GM18519 (cell line): ENCODE measurements around the gene PDCD1.
"Not testable (repeated sequence)": the region's sequence is repeated elsewhere in the genome, so short reads cannot be mapped to it uniquely, and the experiment has no call there.

ENCODE experiments used
- ATAC-seq: cut with Tn5 transposase; IDR thresholded peaks from one replicate; pipeline ENCODE4 v1.9.1; 2021; ENCODE audit warnings: mild to moderate bottlenecking, moderate library complexity; ENCODE audit not compliant: unreplicated experiment, low FRiP score

PDCD1 gene

GRCh38 chr2:241816431-241817121, 42.1 kb downstream of the PDCD1 start:
- ATAC-seq = no peak

GRCh38 chr2:241815477-241816430, 42.9 kb downstream of the PDCD1 start:
- no peak for ATAC-seq

DNA sequence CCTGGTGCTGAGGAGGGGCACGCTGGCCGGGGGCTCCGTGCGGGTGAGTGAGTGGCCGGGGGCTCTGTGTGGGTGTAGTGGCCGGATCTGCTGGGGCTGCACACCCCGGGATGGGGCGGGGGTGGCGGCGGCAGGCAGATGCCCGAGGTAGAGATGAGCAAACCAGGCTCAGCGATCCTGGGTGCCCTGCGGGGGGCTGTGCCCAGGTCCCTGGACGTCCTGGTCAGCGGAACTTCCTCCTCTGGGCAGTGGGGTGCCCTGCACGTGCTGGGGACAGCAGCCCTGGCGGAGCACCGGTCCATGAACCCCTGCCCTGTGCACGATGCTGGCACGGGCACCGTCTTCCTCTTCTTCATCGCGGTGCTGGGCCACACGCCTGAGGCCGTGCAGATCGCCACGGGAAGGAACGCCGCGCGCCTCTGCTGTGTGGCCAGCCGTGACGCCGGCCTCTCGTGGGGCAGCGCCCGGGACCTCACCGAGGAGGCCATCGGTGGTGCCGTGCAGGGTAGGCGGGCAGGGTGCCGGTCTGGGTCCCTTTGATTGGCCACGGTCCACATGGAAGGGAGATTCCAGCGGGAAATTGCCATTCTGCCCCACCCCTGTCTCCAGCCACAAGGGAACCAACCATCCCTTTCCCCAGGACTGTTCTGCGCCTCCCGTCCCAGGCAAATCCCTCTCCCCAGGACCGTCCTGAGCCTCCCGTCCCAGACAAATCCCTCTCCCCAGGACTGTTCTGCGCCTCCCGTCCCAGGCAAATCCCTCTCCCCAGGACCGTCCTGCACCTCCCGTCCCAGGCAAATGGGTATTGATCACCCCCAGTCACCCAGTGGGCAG, 43.8 kb downstream of the PDCD1 start:
- no peak for ATAC-seq

DNA sequence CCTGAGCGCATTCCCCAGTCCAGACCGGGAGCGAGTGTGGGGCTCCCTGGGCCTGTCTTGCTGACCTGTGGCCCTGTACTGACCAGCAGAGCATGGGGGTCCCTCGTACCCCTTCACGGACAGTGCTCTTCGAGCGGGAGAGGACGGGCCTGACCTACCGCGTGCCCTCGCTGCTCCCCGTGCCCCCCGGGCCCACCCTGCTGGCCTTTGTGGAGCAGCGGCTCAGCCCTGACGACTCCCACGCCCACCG, 44.4 kb downstream of the PDCD1 start:
- no peak for ATAC-seq

DNA sequence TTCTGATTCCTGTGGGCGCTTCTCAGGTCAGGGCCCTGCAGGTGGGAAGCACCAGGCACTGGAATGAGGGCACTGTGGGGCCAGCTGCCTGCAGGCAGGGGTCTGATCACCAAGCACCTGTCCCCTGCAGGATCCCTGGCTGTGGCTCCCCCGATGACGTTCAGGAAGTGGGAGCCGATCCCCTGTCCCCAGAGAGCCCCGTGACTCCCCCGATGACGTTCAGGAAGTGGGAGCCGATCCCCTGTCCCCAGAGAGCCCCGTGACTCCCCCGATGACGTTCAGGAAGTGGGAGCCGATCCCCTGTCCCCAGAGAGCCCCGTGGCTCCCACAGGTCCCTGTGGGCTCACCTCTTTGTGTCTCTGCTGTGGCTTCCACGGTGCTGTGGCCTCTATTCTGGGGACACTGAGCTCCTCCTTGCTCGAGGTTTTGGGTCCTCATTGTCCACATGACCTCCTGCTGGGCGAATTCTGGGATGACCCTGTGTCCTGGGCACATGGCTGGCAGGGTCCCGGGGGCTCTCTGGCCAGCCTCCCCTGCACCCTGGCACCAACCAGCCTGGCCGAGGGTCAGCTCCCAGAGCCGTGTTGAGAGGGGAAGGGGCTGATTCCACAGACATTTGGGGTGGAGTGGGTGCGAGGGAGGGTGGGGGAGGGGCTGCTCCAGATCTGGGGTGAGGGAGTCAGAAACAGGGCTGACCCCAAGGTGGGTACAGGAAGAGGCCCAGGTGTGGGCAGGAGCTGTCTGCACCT, 44.9 kb downstream of the PDCD1 start:
- no peak for ATAC-seq

- no peak for ATAC-seq
Observed at GRCh38 chr2:241812730-241813643, 45.7 kb downstream of the PDCD1 start.

- no peak for ATAC-seq
Observed at GRCh38 chr2:241811952-241812729, 46.6 kb downstream of the PDCD1 start.

DNA sequence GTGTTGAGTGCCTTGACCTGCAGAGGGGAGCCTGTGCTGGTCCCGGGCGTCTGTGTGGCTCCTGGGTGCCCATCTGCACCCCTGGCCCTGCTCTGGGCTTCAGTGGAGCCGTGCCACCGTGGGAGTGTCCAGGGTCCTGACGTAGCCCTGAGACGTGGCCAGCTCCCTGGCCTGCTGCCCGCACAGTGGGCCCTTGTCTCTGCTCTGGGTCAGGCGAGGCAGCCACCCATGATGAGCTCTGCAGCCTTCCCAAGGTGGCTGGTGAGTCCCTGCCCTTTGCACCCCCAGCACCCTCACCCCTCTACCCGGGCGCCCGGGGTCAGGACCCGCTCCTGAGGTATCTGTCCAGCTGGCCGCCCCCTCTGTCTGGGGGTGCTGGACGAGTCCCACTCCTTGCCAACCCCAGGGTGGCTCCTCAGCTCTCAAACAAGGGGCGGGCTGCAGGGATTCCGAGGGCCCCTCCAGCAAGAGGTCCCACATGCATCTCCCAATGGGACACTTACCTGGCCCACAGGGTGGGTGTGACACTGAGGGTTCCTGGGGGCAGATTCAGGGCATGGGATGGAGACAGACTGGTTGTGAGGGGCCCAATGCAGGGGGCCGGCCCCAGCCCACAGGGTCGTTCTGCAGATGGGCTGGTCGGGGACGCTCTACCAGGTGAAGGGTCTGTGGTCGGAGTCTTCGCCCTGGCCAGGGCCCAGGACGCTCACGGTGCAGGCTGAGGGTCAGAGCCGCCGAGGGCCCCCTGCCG, 47.3 kb downstream of the PDCD1 start:
- no peak for ATAC-seq

DNA sequence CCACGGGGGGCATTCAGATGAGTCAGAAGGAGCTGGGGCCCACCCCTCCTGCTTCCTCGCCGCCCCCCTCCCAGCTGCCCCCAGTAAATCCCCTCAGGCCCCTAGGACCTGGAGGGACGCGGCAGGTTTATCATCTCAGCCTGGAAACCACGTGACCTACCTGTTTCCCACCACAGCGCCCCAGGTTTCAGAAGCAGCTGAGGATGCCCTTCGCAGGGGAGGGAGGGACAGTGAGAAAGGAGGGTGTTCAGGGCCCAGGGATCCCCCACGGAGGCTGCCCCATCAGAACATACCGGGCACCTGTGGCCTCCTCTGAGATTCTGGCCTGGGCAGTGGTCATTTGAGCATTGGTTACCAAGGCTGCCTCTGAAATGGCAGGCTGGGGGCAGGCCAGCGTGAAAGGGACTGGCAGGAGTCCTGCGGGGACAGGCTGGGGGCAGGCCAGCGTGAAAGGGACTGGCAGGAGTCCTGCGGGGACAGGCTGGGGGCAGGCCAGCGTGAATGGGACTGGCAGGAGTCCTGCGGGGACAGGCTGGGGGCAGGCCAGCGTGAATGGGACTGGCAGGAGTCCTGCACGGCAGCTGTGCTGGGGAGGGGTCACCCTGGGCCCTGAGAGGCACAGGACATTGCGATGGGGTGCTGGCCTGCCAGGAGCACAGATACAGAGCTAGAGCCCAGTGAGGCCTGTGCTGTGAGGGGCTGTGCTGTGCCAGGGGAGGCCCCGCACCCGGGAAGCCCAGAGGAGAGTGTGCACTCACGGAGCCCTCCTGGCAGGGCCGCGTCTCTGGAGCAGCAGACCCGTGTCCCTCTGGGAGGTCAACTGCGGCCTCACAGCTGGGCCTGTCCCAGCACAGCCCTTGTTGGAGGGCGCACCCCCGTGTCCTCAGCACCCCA, 48.1 kb downstream of the PDCD1 start:
- no peak for ATAC-seq

DNA sequence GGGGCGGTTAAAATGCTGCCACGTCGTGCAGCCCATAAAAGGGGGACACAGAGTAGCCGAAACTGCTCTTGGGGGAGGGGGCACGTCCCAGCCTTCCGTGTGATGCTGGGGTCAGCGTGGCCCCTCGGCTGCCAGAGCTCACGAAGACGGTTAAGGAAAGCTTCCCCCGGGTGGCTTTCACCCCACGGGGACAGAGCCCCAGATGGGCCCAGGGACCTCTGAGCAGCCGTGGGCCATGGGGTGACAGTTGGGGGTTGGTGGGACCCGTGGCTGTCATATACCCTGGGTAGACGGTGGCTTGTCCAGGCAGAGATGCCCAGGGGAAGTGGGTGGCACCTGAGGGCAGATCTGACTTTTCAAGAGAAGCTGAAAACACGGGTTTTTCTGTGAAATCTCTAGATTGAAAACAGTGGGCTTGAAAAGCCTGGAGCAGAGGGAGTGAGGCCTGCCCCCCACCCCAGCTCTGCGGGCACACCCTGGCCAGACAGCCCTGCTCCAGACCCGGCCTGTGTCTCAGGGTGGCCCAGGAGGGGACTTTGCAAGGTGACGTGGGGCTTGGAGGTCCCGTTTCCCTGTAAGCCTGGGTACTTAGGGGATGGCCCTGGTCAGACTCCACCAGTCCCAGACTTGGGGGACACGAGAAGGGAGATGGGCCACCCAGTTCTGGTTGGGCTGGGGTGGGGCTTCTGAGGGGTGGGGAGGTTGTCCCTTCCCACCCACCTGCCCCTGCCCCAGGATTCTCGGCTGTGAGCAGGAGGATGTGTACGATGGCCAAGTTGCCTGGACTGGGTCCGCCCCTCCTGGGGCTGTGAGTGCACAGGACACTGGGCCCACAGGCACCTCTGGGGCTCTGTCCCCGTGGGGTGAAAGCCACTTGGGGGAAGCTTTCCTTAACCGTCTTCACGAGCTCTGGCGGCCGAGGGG, 49.0 kb downstream of the PDCD1 start:
- no peak for ATAC-seq

GRCh38 chr2:241808721-241809382, 49.8 kb downstream of the PDCD1 start, which contains the start of gene NEU4:
TSS of gene NEU4 (plus strand) at chr2:241809193. CDS start at chr2:241814485, 5,292 bp downstream.
- no peak for ATAC-seq

- ATAC-seq = no peak
Observed at GRCh38 chr2:241808051-241808720, 50.5 kb downstream of the PDCD1 start.

GRCh38 chr2:241806217-241806616, 52.5 kb downstream of the PDCD1 start:
- ATAC-seq = not testable (repeated sequence)

DNA sequence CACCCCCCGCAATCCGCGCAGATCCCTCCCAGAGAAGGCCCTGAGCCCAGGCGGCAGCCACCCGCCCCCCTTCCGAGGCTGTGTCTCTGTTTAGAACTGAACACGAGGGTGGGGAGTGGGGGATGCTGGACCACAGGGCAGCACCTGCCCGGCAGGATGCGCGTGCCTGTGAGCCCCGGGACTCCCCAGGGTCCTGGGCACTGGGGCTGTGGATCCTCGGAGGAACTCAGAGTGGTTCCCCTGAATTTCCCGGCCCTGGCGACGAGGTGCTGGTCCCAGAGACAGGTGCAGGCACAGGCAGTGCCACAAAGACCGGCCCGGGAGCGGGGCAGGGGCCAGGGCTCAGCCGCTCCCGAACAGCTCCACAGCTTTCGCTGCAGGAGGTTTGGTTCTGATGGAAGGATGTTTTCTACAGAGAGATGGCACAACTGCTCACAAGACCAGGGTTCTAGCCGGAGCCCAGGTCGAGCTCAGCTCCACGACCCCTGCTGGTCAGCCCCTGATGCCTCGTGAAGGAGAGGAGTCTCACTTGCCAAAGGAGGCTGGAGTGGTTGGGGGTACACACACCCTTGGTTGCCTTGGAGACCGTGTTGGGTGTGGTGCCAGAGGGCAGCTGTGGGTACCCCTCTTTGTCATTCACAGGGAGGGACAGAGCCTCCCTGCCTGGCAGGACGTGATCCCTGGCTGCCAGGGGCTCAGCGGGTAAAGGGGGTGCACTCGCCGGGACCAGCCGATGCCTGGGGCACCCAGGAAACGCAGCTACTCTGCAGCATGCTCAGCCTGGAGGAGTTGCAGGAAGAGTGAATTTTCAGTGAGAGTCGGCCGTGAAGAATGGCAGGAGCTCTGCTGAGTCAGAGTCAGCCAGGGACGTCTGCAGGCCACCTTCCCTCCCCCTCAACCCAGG, 54.1 kb downstream of the PDCD1 start:
- no peak for ATAC-seq
